Ovary (tissue), 9 donors: ENCODE data around the gene ADD2. TPM values are rescaled to one million over a fixed set of nuclear protein-coding genes. Genes with fewer than 3 reads are reported as not detected.

Experiments used
- DNase-seq, 5 donors: peaks; one replicate each; pipeline ENCODE4 v3.0.0-alpha.2; 2019 to 2020
- H3K27ac ChIP-seq, 2 donors: fragments of 200-600 bp; one replicate each; pipeline versions ENCODE4 v1.5.1 to v1.8.0; 2019 to 2022
- H3K27me3 ChIP-seq: fragments of 200-600 bp; one replicate; pipeline ENCODE4 v1.8.0; 2022
- H3K36me3 ChIP-seq: fragments of 200-600 bp; sonication (generic); one replicate; pipeline ENCODE4 v1.5.1; 2019
- H3K4me1 ChIP-seq: one replicate; pipeline ENCODE4 v1.8.1; 2013; ENCODE audit warnings: mild to moderate bottlenecking, moderate library complexity; ENCODE audit not compliant: insufficient read depth
- H3K4me3 ChIP-seq: fragments of 200-600 bp; sonication (generic); one replicate; pipeline ENCODE4 v1.5.1; 2017
- H3K9me3 ChIP-seq, 2 donors: fragments of 200-600 bp in 1 of 2; sonication (generic) in 1 of 2; one replicate each; pipeline versions ENCODE4 v1.5.1 to v1.8.1; 2013 to 2019; ENCODE audit warnings: mild to moderate bottlenecking in 1 of 2, moderate library complexity in 1 of 2
- EP300 ChIP-seq: sonication (generic); formaldehyde crosslinking; IDR thresholded peaks from one replicate; pipeline ENCODE4 v1.6.1; 2017; ENCODE audit warnings: antibody characterized with exemption
- POLR2A ChIP-seq: fragments of 450-650 bp; IDR thresholded peaks from one replicate; pipeline ENCODE4 v1.6.1; 2017; ENCODE audit warnings: antibody characterized with exemption, mild to moderate bottlenecking, moderate library complexity
- WGBS, 3 donors: extraction: QIAGEN DNeasy Blood & Tissue Kit in 1 of 3; methylation state at CpG; one replicate each; pipeline versions ENCODE4 v1.1.5 to v1.1.7; 2013 to 2017; 5-methylcytosine and 5-hydroxymethylcytosine counted together
- intact Hi-C, 4 donors: fragments of 100-400 bp; cut with DNase I; formaldehyde crosslinking; loops; one replicate each; pipeline versions ENCODE4 v1.11.0 to v1.15.1; 2022 to 2023
- polyA plus RNA-seq, 2 donors: library from polyadenylated mRNA; stranded (reverse); fragments of 200-250 nt in 1 of 2; fragments of 350-450 nt in 1 of 2; fragmentation: Illumina TruSeq in 1 of 2; extraction: RNeasy Lipid Tissue Mini Kit (QIAGEN cat#74804) in 1 of 2; gene quantifications; one replicate each; pipeline ENCODE4 v1.2.3, GENCODE V29; 2013 to 2014
- total RNA-seq, 7 donors: library from RNA; depleted of rRNA in 2 of 7; stranded (reverse); fragments of >200 nt in 2 of 7; fragmentation: NEBNext Ultra II Directional in 3 of 7; extraction: Animal tissue kit (Norgen Biotek cat#: 25700) in 3 of 7; gene quantifications; one replicate each; pipeline versions ENCODE4 v1.1.0 to v1.2.4, GENCODE V29; 2016 to 2023
- TF ChIP-seq, protein P1 (sequence below), 3 donors: fragments of 450-650 bp in 2 of 3; fragments of 200-600 bp in 1 of 3; IDR thresholded peaks; one replicate each; pipeline versions ENCODE4 v1.5.1 to v1.8.0; 2016 to 2022; ENCODE audit warnings: antibody characterized with exemption in 3 of 3, mild to moderate bottlenecking in 1 of 3
- donor health status: DM: no; HTN: no; CAD: no; lungs with moderate emphysema.
- donor health status: DM: no; HTN: no; CAD: no.
- donor health status: Bipolar disorder and iron deficiency.
- donor health status: DM: yes; HTN: yes; CAD: no.
- donor health status: DM: no; HTN: no; CAD: no.
- donor health status: DM: yes; HTN: yes; CAD: no.

The ADD2 gene
- total and polyA plus RNA-seq, 9 donors = 0.29 to 6.2 (median 0.82) TPM

DNA sequence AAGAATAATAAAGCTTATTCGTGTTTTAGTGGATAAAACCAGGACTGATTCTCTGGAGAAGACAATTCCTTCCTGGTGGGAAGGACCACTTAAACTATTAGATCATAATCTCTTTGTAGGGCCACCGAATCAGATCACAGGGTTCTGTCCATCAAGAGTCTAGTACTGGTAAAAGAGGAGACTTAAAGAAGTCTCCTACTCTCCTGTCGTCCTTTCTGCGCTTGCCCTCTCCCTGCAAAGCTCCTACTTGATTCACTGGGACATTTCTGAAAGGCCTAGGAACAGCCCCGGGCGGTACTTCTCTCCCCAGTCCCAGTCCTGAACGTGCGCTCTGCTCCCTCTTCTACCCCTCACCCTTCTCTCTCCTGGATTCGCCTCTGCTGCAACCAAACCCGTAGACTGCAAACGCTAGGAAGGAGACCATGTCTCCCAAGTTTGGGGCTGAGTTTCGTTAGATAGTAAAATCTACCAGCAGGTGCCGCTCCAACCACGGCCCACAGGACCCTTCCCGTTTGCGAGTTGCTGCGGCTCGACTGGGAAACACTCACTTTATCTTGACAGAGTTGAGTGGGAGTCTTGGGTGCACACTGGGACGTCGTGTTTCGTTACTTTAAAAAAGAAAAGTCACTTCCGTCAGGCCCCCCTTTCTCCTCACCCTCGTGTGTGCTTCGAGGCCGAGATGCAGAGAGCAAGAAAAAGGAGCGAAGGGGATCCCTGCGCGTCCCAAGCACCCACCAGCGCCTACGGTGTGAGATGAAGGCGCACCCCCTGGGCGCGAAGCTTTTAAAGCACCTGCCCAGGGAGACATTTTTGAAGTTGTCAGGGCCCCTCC, 21.5 kb upstream of the ADD2 start:
- Histone ChIP-seq H3K9me3 (no peaks in the 10 kb centered on the region), H3K4me3 (no peak overlapping the region), H3K4me1 (no peaks in the 10 kb centered on the region), H3K27me3 (no peaks in the 10 kb centered on the region), H3K36me3 (no peaks in the 10 kb centered on the region), H3K27ac (no peak overlapping the region)
- TF ChIP-seq, protein P1, sequence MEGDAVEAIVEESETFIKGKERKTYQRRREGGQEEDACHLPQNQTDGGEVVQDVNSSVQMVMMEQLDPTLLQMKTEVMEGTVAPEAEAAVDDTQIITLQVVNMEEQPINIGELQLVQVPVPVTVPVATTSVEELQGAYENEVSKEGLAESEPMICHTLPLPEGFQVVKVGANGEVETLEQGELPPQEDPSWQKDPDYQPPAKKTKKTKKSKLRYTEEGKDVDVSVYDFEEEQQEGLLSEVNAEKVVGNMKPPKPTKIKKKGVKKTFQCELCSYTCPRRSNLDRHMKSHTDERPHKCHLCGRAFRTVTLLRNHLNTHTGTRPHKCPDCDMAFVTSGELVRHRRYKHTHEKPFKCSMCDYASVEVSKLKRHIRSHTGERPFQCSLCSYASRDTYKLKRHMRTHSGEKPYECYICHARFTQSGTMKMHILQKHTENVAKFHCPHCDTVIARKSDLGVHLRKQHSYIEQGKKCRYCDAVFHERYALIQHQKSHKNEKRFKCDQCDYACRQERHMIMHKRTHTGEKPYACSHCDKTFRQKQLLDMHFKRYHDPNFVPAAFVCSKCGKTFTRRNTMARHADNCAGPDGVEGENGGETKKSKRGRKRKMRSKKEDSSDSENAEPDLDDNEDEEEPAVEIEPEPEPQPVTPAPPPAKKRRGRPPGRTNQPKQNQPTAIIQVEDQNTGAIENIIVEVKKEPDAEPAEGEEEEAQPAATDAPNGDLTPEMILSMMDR (IDR thresholded peaks at IDR 0.05) = no peak
- TF ChIP-seq EP300 (no peak), POLR2A (no peak)
- intact Hi-C loops = no loop called here
- WGBS, 3 donors = 3 to 6% (median 5%) methylated on average over 33 of the region's 33 CpGs
- peak in 3 of 5 donors; percentile 22 to 45 (median 23) for DNase-seq

DNA sequence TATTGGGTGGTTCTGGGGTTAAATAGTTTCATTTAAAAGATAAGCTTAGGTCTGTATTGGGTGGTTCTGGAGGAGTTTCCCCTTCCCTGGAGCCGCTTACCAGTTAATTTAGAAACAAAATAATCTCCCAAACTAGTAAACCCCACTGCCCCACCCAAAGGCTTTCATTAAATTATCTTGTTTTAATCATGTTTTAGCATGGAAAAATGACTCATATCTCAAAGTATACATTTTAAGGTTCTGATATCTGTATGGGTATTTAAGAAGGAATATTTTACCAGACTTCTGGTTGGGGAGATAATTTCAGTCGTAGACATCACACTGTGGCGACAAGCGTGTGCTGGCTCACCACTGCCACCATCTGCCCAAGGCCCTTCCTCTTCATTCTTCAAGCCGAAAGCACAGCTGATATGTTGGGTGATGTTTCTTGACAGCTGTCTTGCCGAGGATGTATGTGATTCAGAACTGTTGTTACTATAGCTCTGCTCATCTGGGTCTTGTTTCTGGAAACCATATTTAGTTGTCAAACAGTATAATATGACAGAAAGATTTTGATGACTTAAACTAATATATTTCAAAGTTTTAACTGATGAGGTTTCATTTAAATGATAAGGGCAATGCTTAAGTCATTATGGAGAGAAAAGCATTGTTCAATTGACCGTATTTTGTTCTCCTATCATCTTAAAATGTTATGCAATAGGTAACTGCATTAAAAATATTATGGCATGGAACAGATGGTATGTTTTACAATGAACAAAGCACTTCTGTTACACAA, 17.3 kb upstream of the ADD2 start:
- Histone ChIP-seq H3K9me3 (no peaks in the 10 kb centered on the region), H3K27me3 (no peaks in the 10 kb centered on the region), H3K4me1 (no peaks in the 10 kb centered on the region), H3K27ac (no peak overlapping the region), H3K36me3 (no peaks in the 10 kb centered on the region), H3K4me3 (no peak overlapping the region)
- 11 to 16% (median 15%) methylated on average over 7 of the region's 7 CpGs for WGBS, 3 donors
- TF ChIP-seq POLR2A (no peak), EP300 (no peak)
- TF ChIP-seq, protein P1 (IDR thresholded peaks at IDR 0.05) = no peak
- intact Hi-C loops = no loop called here
- DNase-seq = no peak

DNA sequence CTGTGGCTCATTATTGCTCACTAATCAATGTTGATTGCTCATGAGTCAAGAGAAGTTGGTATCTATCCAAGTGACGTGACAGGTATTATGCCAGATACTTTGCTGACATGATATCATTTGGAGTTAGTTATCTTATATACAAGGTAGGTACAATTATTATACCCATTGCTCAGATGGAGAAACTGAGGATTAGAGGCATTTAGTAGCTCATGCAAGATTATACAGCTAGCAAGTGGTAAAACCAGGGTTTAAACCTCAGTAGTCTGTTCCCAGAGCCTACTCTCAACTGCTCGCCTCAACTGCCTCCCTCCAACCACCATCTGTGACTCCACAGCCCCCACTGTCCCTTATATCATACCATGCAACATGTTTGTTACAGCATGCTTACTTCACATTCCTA, 16.3 kb upstream of the ADD2 start:
- H3K4me1 ChIP-seq = no peaks in the 10 kb centered on the region
- WGBS, 3 donors = 88 to 93% (median 89%) methylated on average over 2 of the region's 2 CpGs
- intact Hi-C loops = no loop called here
- DNase-seq = no peak
- H3K9me3 ChIP-seq = no peaks in the 10 kb centered on the region
- no peaks in the 10 kb centered on the region for H3K36me3 ChIP-seq
- TF ChIP-seq POLR2A = no peak
- TF ChIP-seq EP300 = no peak
- TF ChIP-seq, protein P1 (IDR thresholded peaks at IDR 0.05) = no peak
- H3K27me3 ChIP-seq = no peaks in the 10 kb centered on the region
- no peak overlapping the region for H3K27ac ChIP-seq
- no peak overlapping the region for H3K4me3 ChIP-seq

DNA sequence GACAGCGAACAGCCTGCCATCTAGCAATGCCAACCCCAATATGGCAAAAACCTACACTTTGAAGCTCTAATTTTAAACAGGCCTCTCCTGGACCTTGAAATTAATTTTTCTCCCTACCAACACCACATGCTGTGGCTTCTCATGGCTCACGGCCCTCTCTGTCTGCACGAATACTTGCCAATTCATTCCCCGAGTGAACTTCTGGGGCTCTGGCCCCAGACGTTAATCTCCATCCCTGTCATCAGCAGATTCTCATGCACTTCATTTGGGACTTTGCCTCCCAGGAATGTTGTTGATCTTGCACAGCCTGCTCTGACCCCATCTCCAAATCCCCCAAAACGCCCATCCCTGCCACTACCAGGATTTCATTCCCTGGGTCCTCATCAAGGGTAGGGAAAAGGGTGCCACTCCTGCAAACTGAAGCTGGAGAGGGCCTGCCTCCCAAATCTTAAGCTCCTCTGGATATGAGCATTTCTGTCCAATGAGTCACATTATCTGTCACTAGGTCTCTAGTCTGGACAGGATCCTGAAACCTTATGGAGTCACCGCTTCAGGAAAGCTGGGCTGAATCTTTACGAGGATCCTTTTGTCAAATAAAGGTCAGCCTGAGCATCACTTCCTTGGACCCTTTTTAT, 12.0 kb upstream of the ADD2 start:
- Histone ChIP-seq H3K4me1 (no peaks in the 10 kb centered on the region), H3K4me3 (no peak overlapping the region), H3K9me3 (no peaks in the 10 kb centered on the region), H3K27ac (no peak overlapping the region), H3K27me3 (no peaks in the 10 kb centered on the region), H3K36me3 (no peaks in the 10 kb centered on the region)
- 65 to 70% (median 66%) methylated on average over 8 of the region's 8 CpGs for WGBS, 3 donors
- no peak for DNase-seq
- no peak for TF ChIP-seq EP300
- TF ChIP-seq, protein P1 (IDR thresholded peaks at IDR 0.05) = no peak
- intact Hi-C loops = no loop called here
